ENCODE results near the gene GZF1. TPM values are rescaled to one million over a fixed set of nuclear protein-coding genes. Genes with fewer than 3 reads are reported as not detected.

GZF1 gene
- total and polyA plus RNA-seq, 2 donors (not counting 1 experiment from before 2014, with no cell fraction given) = 12.5 to 49.0 TPM

DNA sequence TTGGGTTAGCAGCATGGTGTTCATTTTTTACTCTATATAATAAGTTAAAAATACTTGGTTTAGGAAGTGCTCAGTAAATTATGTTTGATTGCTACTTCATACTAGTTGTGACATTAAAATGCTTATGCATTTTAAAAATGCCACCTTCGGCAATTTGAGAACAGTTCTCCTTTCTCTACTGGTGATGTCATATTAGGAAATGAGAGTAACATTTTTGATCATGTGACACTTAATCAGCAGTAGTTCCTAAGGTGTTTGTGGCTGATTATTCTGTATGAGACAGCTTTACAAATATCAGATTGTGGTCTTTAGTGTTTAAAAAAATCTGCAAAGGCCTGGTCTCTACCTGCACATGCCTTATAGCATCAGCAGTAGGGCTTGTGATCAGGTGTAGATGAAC is 4.4 kb downstream of the GZF1 start:
- H3K4me1 Mint-ChIP-seq = peaks cover 50% of the 10 kb centered on the region
- Histone ChIP-seq H3K4me2 (replicated peaks; ENCODE audit: low read depth, low read length, poor library complexity, severe bottlenecking) (peak overlapping the region; percentile 18), H3K27ac (ENCODE audit: low read length in 2 of 2) (peak overlapping the region in 1 of 2 donors; percentile 56), H2AFZ (ENCODE audit: insufficient read depth, low read depth, low read length, poor library complexity, severe bottlenecking) (no peak overlapping the region), H3K4me3 (ENCODE audit: control extremely low read depth in 1 of 5, extremely low read depth in 1 of 5, insufficient read depth in 1 of 5, low read depth in 2 of 5, low read length in 4 of 5) (no peak overlapping the region), H3K9ac (ENCODE audit: low read length) (no peak overlapping the region), H3K36me3 (replicated peaks in 1 of 2; ENCODE audit: control extremely low read depth in 1 of 2, control insufficient read depth in 1 of 2, extremely low read depth in 1 of 2, insufficient read depth in 2 of 2, low read length in 1 of 2) (peaks cover 8 to 47% of the 10 kb centered on the region in 2 experiments), H3K27me3 (replicated peaks in 1 of 4; ENCODE audit: control extremely low read depth in 1 of 4, control insufficient read depth in 3 of 4, insufficient read depth in 4 of 4, low read length in 3 of 4) (no peaks in the 10 kb centered on the region), H3K9me3 (ENCODE audit: control extremely low read depth in 1 of 3, control insufficient read depth in 2 of 3, insufficient read depth in 1 of 3, low read length in 2 of 3) (no peaks in the 10 kb centered on the region), H3K79me2 (ENCODE audit: control insufficient read depth, insufficient read depth, low read length) (peaks cover 46% of the 10 kb centered on the region), H3K4me1 (ENCODE audit: control insufficient read depth in 2 of 2, insufficient read depth in 2 of 2, low read length in 2 of 2) (peaks cover 25 to 29% of the 10 kb centered on the region in 2 donors), H4K20me1 (ENCODE audit: control insufficient read depth, insufficient read depth, low read length, poor library complexity, severe bottlenecking) (peaks cover 14% of the 10 kb centered on the region)
- no peaks in the 10 kb centered on the region for H3K27me3 Mint-ChIP-seq
- WGBS (ENCODE audit: insufficient coverage) = no CpG with 5 or more reads among the region's 1 CpG
- peak; percentile 62 for DNase-seq
- intact Hi-C loops (cut with micrococcal nuclease) = no loop called here
- ATAC-seq (ENCODE audit: low read depth) = no peak
- H3K27ac Mint-ChIP-seq = peak overlapping the region; percentile 70
- peak overlapping the region; percentile 59 for H3K4me3 Mint-ChIP-seq
- CTCF ChIA-PET = interaction anchor here (2.5 kb wide), 1 partner anchor 16 kb away, joined by 9 read pairs; the partner anchor contains the start of gene NXT1
- POLR2A ChIA-PET = interaction anchor here (1.0 kb wide), 1 partner anchor 16 kb away, joined by 4 read pairs; the partner anchor contains the start of gene NXT1
- no peaks in the 10 kb centered on the region for H3K9me3 Mint-ChIP-seq (ENCODE audit: insufficient read depth)
- TF ChIP-seq EZH2 (IDR thresholded peaks at IDR 0.05; ENCODE audit: borderline replicate concordance, insufficient read depth, low read depth, low read length, poor library complexity, severe bottlenecking) = no peak
- TF ChIP-seq, protein P1, sequence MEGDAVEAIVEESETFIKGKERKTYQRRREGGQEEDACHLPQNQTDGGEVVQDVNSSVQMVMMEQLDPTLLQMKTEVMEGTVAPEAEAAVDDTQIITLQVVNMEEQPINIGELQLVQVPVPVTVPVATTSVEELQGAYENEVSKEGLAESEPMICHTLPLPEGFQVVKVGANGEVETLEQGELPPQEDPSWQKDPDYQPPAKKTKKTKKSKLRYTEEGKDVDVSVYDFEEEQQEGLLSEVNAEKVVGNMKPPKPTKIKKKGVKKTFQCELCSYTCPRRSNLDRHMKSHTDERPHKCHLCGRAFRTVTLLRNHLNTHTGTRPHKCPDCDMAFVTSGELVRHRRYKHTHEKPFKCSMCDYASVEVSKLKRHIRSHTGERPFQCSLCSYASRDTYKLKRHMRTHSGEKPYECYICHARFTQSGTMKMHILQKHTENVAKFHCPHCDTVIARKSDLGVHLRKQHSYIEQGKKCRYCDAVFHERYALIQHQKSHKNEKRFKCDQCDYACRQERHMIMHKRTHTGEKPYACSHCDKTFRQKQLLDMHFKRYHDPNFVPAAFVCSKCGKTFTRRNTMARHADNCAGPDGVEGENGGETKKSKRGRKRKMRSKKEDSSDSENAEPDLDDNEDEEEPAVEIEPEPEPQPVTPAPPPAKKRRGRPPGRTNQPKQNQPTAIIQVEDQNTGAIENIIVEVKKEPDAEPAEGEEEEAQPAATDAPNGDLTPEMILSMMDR (IDR thresholded peaks at IDR 0.05) = no peak

DNA sequence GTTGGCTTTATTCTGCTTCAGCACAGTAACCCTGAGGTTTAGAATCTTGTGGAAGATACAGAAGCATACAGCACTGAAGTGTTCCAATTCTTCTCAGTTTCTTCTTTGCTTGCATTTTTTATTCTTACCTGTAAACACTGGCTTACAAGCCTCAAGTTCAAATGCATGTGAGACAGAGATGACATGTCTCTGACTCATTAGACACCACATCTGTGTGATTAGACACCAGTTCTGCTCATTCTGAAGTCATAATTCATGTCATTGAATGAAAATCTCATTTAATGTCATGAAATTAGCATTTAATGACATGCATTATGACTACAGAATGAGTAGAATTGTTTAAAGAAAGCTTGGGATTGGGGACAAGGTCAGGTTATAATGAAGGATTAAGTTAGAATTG is 5.8 kb downstream of the GZF1 start:
- H4K20me1 ChIP-seq (ENCODE audit: control insufficient read depth, insufficient read depth, low read length, poor library complexity, severe bottlenecking) = peaks cover 14% of the 10 kb centered on the region
- H3K27ac ChIP-seq (ENCODE audit: low read length in 2 of 2) = no peak overlapping the region
- POLR2A ChIA-PET = interaction anchor here (0.6 kb wide), 1 partner anchor 10 kb away, joined by 3 read pairs; no protein-coding TSS in a partner anchor

More for the DNA sequence above, 5.8 kb downstream of the GZF1 start:
- H3K4me3 ChIP-seq (ENCODE audit: control extremely low read depth in 1 of 5, extremely low read depth in 1 of 5, insufficient read depth in 1 of 5, low read depth in 2 of 5, low read length in 4 of 5) = no peak overlapping the region
- Mint-ChIP-seq H3K27me3 (no peaks in the 10 kb centered on the region), H3K4me1 (peaks cover 47% of the 10 kb centered on the region), H3K4me3 (no peak overlapping the region), H3K9me3 (ENCODE audit: insufficient read depth) (no peaks in the 10 kb centered on the region), H3K27ac (no peak overlapping the region)
- peaks cover 24 to 25% of the 10 kb centered on the region in 2 donors for H3K4me1 ChIP-seq (ENCODE audit: control insufficient read depth in 2 of 2, insufficient read depth in 2 of 2, low read length in 2 of 2)
- CTCF ChIA-PET = interaction anchor here (2.5 kb wide), 1 partner anchor 18 kb away, joined by 9 read pairs; the partner anchor contains the start of gene NXT1
- H3K27me3 ChIP-seq (replicated peaks in 1 of 4; ENCODE audit: control extremely low read depth in 1 of 4, control insufficient read depth in 3 of 4, insufficient read depth in 4 of 4, low read length in 3 of 4) = no peaks in the 10 kb centered on the region
- ATAC-seq (ENCODE audit: low read depth) (no peak), DNase-seq (no peak)
- H3K36me3 ChIP-seq (replicated peaks in 1 of 2; ENCODE audit: control extremely low read depth in 1 of 2, control insufficient read depth in 1 of 2, extremely low read depth in 1 of 2, insufficient read depth in 2 of 2, low read length in 1 of 2) = peaks cover 14 to 60% of the 10 kb centered on the region in 2 experiments
- no peaks in the 10 kb centered on the region for H3K9me3 ChIP-seq (ENCODE audit: control extremely low read depth in 1 of 3, control insufficient read depth in 2 of 3, insufficient read depth in 1 of 3, low read length in 2 of 3)
- TF ChIP-seq EZH2 (IDR thresholded peaks at IDR 0.05; ENCODE audit: borderline replicate concordance, insufficient read depth, low read depth, low read length, poor library complexity, severe bottlenecking) = no peak
- TF ChIP-seq, protein P1 (IDR thresholded peaks at IDR 0.05) = no peak
- intact Hi-C loops (cut with micrococcal nuclease) = no loop called here
- no peak overlapping the region for H3K4me2 ChIP-seq (replicated peaks; ENCODE audit: low read depth, low read length, poor library complexity, severe bottlenecking)
- H2AFZ ChIP-seq (ENCODE audit: insufficient read depth, low read depth, low read length, poor library complexity, severe bottlenecking) = no peak overlapping the region
- H3K9ac ChIP-seq (ENCODE audit: low read length) = no peak overlapping the region
- peaks cover 41% of the 10 kb centered on the region for H3K79me2 ChIP-seq (ENCODE audit: control insufficient read depth, insufficient read depth, low read length)
